M059J (cell line): ENCODE data around the gene TMEM242. TPM values are rescaled to one million over a fixed set of nuclear protein-coding genes. Genes with fewer than 3 reads are reported as not detected.
"Not testable (repeated sequence)": the region's sequence is repeated elsewhere in the genome, so short reads cannot be mapped to it uniquely, and the experiment has no call there.

ENCODE experiments used
- DNase-seq: peaks from one replicate; pipeline ENCODE4 v3.0.0-alpha.2; 2012; ENCODE audit warnings: low read depth
- total RNA-seq: library from RNA; depleted of rRNA; stranded (reverse); fragments of >200 nt; shearing (Covaris generic); gene quantifications from 2 replicates; pipeline ENCODE4 v1.2.3, GENCODE V29; 2014; rRNA removed

TMEM242 gene
- total RNA-seq, result 10.7 and 11.8 TPM in 2 replicates

- DNase-seq, result peak; percentile 93
These were observed at the start of gene TMEM242 for GRCh38 chr6:157323255-157323965. TMEM242 (minus strand) TSS chr6:157323519; CDS start chr6:157323499, 20 bp downstream.

- no peak for DNase-seq
These were observed 49.4 kb upstream of the TMEM242 start for GRCh38 chr6:157372501-157373280.

GRCh38 chr6:157370755-157371154 lies 47.4 kb upstream of the TMEM242 start:
- DNase-seq, result no peak

- no peak for DNase-seq
These were observed 45.2 kb upstream of the TMEM242 start for GRCh38 chr6:157368359-157369049.

GRCh38 chr6:157366648-157367047 lies 43.3 kb upstream of the TMEM242 start:
- DNase-seq, result no peak

- no peak for DNase-seq
These were observed 41.4 kb upstream of the TMEM242 start for GRCh38 chr6:157364705-157365104.

- DNase-seq, result no peak
These were observed 38.6 kb upstream of the TMEM242 start for GRCh38 chr6:157361886-157362285.

GRCh38 chr6:157358287-157358686 lies 35.0 kb upstream of the TMEM242 start:
- no peak for DNase-seq

GRCh38 chr6:157346373-157346772 lies 23.1 kb upstream of the TMEM242 start:
- peak; percentile 19 for DNase-seq

- DNase-seq, result peak; percentile 24
These were observed 20.4 kb upstream of the TMEM242 start for GRCh38 chr6:157343732-157344131.

- no peak for DNase-seq
These were observed 16.1 kb upstream of the TMEM242 start for GRCh38 chr6:157339432-157339831.

- no peak for DNase-seq
These were observed 14.4 kb upstream of the TMEM242 start for GRCh38 chr6:157337751-157338150.

GRCh38 chr6:157337276-157337675 lies 14.0 kb upstream of the TMEM242 start:
- DNase-seq, result not testable (repeated sequence)

GRCh38 chr6:157335829-157336228 lies 12.5 kb upstream of the TMEM242 start:
- peak; percentile 42 for DNase-seq

GRCh38 chr6:157333956-157334355 lies 10.6 kb upstream of the TMEM242 start:
- DNase-seq, result no peak

- no peak for DNase-seq
These were observed 10.2 kb upstream of the TMEM242 start for GRCh38 chr6:157333537-157333936.

- DNase-seq, result no peak
These were observed 9.5 kb upstream of the TMEM242 start for GRCh38 chr6:157332813-157333212.

GRCh38 chr6:157330831-157331230 lies 7.5 kb upstream of the TMEM242 start:
- DNase-seq, result no peak

- peak; percentile 78 for DNase-seq
These were observed 6.5 kb upstream of the TMEM242 start for GRCh38 chr6:157329829-157330228.

GRCh38 chr6:157328108-157328692 lies 4.9 kb upstream of the TMEM242 start:
- DNase-seq, result peak; percentile 65

GRCh38 chr6:157326979-157327378 lies 3.7 kb upstream of the TMEM242 start:
- peak; percentile 51 for DNase-seq
